ENCODE measurements around the gene LSM2.

GRCh38 chr6:31770860-31771259 lies 35.9 kb downstream of the LSM2 start:
- TF ChIP-seq CTCF (IDR thresholded peaks at IDR 0.05): no peak
- TF ChIP-seq POLR2A (IDR thresholded peaks at IDR 0.05): no peak
- no peak for TF ChIP-seq POLR2AphosphoS5 (IDR thresholded peaks at IDR 0.05)
- no peak for TF ChIP-seq EP300 (IDR thresholded peaks at IDR 0.05)

Measured in upper lobe of left lung (tissue), 4 donors.